H1 (cell line): ENCODE data around the gene LPAR4. TPM values are rescaled to one million over a fixed set of nuclear protein-coding genes. Genes with fewer than 3 reads are reported as not detected.

Source experiments
- CTCF ChIA-PET: fragments of 300-600 bp; sonication (Branson Sonifier 250); formaldehyde crosslinking; loops from one replicate; lab custom pipeline; 2021; ENCODE audit not compliant: partially characterized antibody; lab: Charles Lee
- POLR2A ChIA-PET: fragments of 300-600 bp; sonication (Branson Sonifier 250); formaldehyde crosslinking; loops from one replicate; lab custom pipeline; 2021; ENCODE audit warnings: inconsistent platforms; ENCODE audit not compliant: partially characterized antibody; lab: Charles Lee
- DNase-seq, 2 experiments: peaks; one replicate each; pipeline versions ENCODE4 v3.0.0 to v3.0.0-alpha.2; 2010 to 2022; ENCODE audit warnings: low spot score in 2 of 2, low read depth in 1 of 2, mixed read lengths in 1 of 2
- FAIRE-seq: peaks from 2 replicates; lab custom pipeline; 2011; peaks lifted over from hg19 to GRCh38; lab: Jason Lieb, UNC
- H2AFZ ChIP-seq: 2 replicates; pipeline ENCODE4 v1.8.1; 2012; ENCODE audit warnings: low read length, inconsistent platforms
- H2AK5ac ChIP-seq: 2 replicates; pipeline ENCODE4 v1.6.1; 2013; ENCODE audit warnings: low read depth, low read length
- H2BK120ac ChIP-seq: replicated peaks from 2 replicates; pipeline ENCODE3; 2013; ENCODE audit warnings: low read depth, low read length, inconsistent platforms
- H2BK12ac ChIP-seq: 2 replicates; pipeline ENCODE4 v1.6.1; 2013; ENCODE audit warnings: low read depth, low read length
- H2BK15ac ChIP-seq: 2 replicates; pipeline ENCODE4 v1.6.1; 2013; ENCODE audit warnings: low read length
- H2BK20ac ChIP-seq: 2 replicates; pipeline ENCODE4 v1.6.1; 2013; ENCODE audit warnings: low read length
- H2BK5ac ChIP-seq: 2 replicates; pipeline ENCODE4 v1.6.1; 2013; ENCODE audit warnings: low read depth, low read length
- H3K14ac ChIP-seq: 2 replicates; pipeline ENCODE4 v1.6.1; 2013; ENCODE audit warnings: inconsistent platforms; ENCODE audit not compliant: insufficient read length
- H3K18ac ChIP-seq: 2 replicates; pipeline ENCODE4 v1.6.1; 2013; ENCODE audit warnings: low read length; ENCODE audit errors: extremely low read depth
- H3K23ac ChIP-seq: 2 replicates; pipeline ENCODE4 v1.6.1; 2013; ENCODE audit warnings: inconsistent platforms; ENCODE audit not compliant: insufficient read length
- H3K23me2 ChIP-seq: 2 replicates; pipeline ENCODE4 v1.6.1; 2013; ENCODE audit warnings: low read depth, low read length
- H3K27ac ChIP-seq: 2 replicates; pipeline ENCODE4 v1.6.1; 2011; ENCODE audit warnings: low read depth, low read length, inconsistent platforms
- H3K27me3 ChIP-seq, 4 experiments: replicated peaks in 1 of 4; 1 replicate in 1 of 4; 2 replicates in 3 of 4; pipeline versions ENCODE4 v1.6.1 to v1.8.1; 2011 to 2013; ENCODE audit warnings: low read length in 3 of 4, mild to moderate bottlenecking in 3 of 4, inconsistent platforms in 2 of 4, mixed read lengths in 2 of 4, moderate library complexity in 1 of 4; ENCODE audit not compliant: control insufficient read depth in 3 of 4, insufficient read depth in 3 of 4; ENCODE audit errors: extremely low read depth in 1 of 4
- H3K36me3 ChIP-seq, 4 experiments: 2 replicates each; pipeline versions ENCODE4 v1.6.1 to v1.8.1; 2011 to 2013; ENCODE audit warnings: mild to moderate bottlenecking in 4 of 4, low read length in 3 of 4, moderate library complexity in 2 of 4, control low read depth in 1 of 4, inconsistent platforms in 1 of 4; ENCODE audit not compliant: insufficient read depth in 4 of 4, control insufficient read depth in 2 of 4
- H3K4ac ChIP-seq: replicated peaks from 2 replicates; pipeline ENCODE3; 2013; ENCODE audit warnings: low read length, low read depth, mixed read lengths, inconsistent platforms; ENCODE audit not compliant: insufficient read length
- H3K4me1 ChIP-seq, 4 experiments: replicated peaks in 1 of 4; 1 replicate in 1 of 4; 2 replicates in 3 of 4; pipeline versions ENCODE4 v1.6.1 to v1.8.1; 2011 to 2013; ENCODE audit warnings: low read length in 3 of 4, inconsistent platforms in 2 of 4, mixed read lengths in 1 of 4; ENCODE audit not compliant: insufficient read depth in 4 of 4, control insufficient read depth in 3 of 4
- H3K4me2 ChIP-seq, 2 experiments: 2 replicates each; pipeline versions ENCODE4 v1.6.1 to v1.8.1; 2011 to 2013; ENCODE audit warnings: low read depth in 2 of 2, low read length in 2 of 2, control low read depth in 1 of 2, inconsistent platforms in 1 of 2, mild to moderate bottlenecking in 1 of 2; ENCODE audit not compliant: insufficient read depth in 1 of 2
- H3K4me3 ChIP-seq, 4 experiments: fragments of 200-600, 300-600 bp in 1 of 4; sonication (generic), shearing (Covaris generic), sonication (Bioruptor Twin) in 1 of 4; 2 replicates each; pipeline versions ENCODE4 v1.5.1 to v1.8.1; 2011 to 2016; ENCODE audit warnings: low read length in 4 of 4, low read depth in 3 of 4, control low read depth in 2 of 4, inconsistent platforms in 2 of 4, mild to moderate bottlenecking in 2 of 4, mixed read lengths in 1 of 4, moderate library complexity in 1 of 4; ENCODE audit not compliant: insufficient read depth in 2 of 4; ENCODE audit errors: extremely low read depth in 1 of 4
- H3K56ac ChIP-seq: replicated peaks from 2 replicates; pipeline ENCODE3; 2013; ENCODE audit warnings: low read depth, mild to moderate bottlenecking, mixed read lengths, low read length, inconsistent platforms; ENCODE audit not compliant: insufficient read length
- H3K79me1 ChIP-seq: 2 replicates; pipeline ENCODE4 v1.6.1; 2013; ENCODE audit warnings: low read depth, low read length, control low read depth
- H3K79me2 ChIP-seq, 2 experiments: 2 replicates each; pipeline versions ENCODE4 v1.6.1 to v1.8.1; 2012 to 2013; ENCODE audit warnings: low read length in 2 of 2, mild to moderate bottlenecking in 2 of 2, inconsistent platforms in 1 of 2; ENCODE audit not compliant: insufficient read depth in 2 of 2, control insufficient read depth in 1 of 2
- H3K9ac ChIP-seq, 4 experiments: replicated peaks in 1 of 4; 1 replicate in 1 of 4; 2 replicates in 3 of 4; pipeline versions ENCODE4 v1.6.1 to v1.8.1; 2011 to 2013; ENCODE audit warnings: low read depth in 3 of 4, low read length in 3 of 4, control low read depth in 2 of 4, mild to moderate bottlenecking in 2 of 4, moderate library complexity in 2 of 4, inconsistent platforms in 1 of 4; ENCODE audit errors: extremely low read depth in 1 of 4
- H3K9me3 ChIP-seq, 2 experiments: 2 replicates each; pipeline versions ENCODE4 v1.6.1 to v1.8.1; 2012 to 2013; ENCODE audit warnings: mild to moderate bottlenecking in 2 of 2, moderate library complexity in 2 of 2, control low read depth in 1 of 2, inconsistent platforms in 1 of 2, low read depth in 1 of 2, low read length in 1 of 2, mixed read lengths in 1 of 2; ENCODE audit not compliant: insufficient read depth in 2 of 2
- H4K20me1 ChIP-seq, 2 experiments: replicated peaks in 1 of 2; 2 replicates each; pipeline versions ENCODE3 to v1.8.1; 2011 to 2013; ENCODE audit warnings: inconsistent platforms in 2 of 2, low read length in 2 of 2, mild to moderate bottlenecking in 1 of 2; ENCODE audit not compliant: insufficient read depth in 2 of 2, control insufficient read depth in 1 of 2
- H4K5ac ChIP-seq: 2 replicates; pipeline ENCODE4 v1.6.1; 2013; ENCODE audit warnings: low read length, low read depth, mixed read lengths, inconsistent platforms; ENCODE audit not compliant: insufficient read length
- H4K8ac ChIP-seq: 2 replicates; pipeline ENCODE4 v1.8.0; 2013; ENCODE audit warnings: mild to moderate bottlenecking, moderate library complexity, low read length, inconsistent platforms; ENCODE audit not compliant: insufficient read depth; ENCODE audit errors: extremely low read depth
- H4K91ac ChIP-seq: replicated peaks from 2 replicates; pipeline ENCODE3; 2013; ENCODE audit warnings: low read length, mixed read lengths, inconsistent platforms; ENCODE audit not compliant: insufficient read length
- GABPA ChIP-seq: IDR thresholded peaks from 2 replicates; pipeline ENCODE4 v1.6.1; 2011; ENCODE audit warnings: mild to moderate bottlenecking, low read length, moderate library complexity, borderline replicate concordance; ENCODE audit not compliant: insufficient read depth
- SRF ChIP-seq: IDR thresholded peaks from 2 replicates; pipeline ENCODE4 v1.6.1; 2011; ENCODE audit warnings: mild to moderate bottlenecking, low read depth, low read length, moderate library complexity
- WGBS, 2 experiments: shearing (Covaris generic) in 1 of 2; methylation state at CpG; one replicate each; pipeline versions ENCODE4 v1.1.6 to v1.1.7; 2013 to 2015; ENCODE audit warnings: low lambda C conversion rate in 2 of 2, mixed read lengths in 2 of 2, inconsistent platforms in 1 of 2, low coverage in 1 of 2, missing lambda C conversion rate in 1 of 2; ENCODE audit not compliant: insufficient replicate concordance in 2 of 2, insufficient coverage in 1 of 2, insufficient read length in 1 of 2; ENCODE audit errors: extremely low coverage in 1 of 2, missing lambda C conversion rate in 1 of 2; 5-methylcytosine and 5-hydroxymethylcytosine counted together
- polyA plus RNA-seq, 7 experiments: library from polyadenylated mRNA; depleted of rRNA in 3 of 7; stranded (reverse) in 5 of 7; unstranded in 2 of 7; fragments of >200 nt in 5 of 7; fragments of 200-250 nt in 2 of 7; gene quantifications; 1 replicate in 5 of 7; 2 replicates in 1 of 7; 4 replicates in 1 of 7; pipeline versions ENCODE4 v1.2.1 to v1.2.3, GENCODE V29; 2011 to 2013; ENCODE audit warnings: missing spikeins in 2 of 7, mixed read lengths in 2 of 7
- total RNA-seq: library from RNA; stranded (reverse); fragmentation: NEBNext Ultra II Directional; extraction: Animal tissue kit (Norgen Biotek cat#: 25700); gene quantifications from 2 replicates; pipeline ENCODE4 v1.2.1, GENCODE V29; 2021

The LPAR4 gene
- total and polyA plus RNA-seq, 2 of the 8 experiments (the other 6 are each of a cell fraction or from before 2014, with no cell fraction given), result 7.6 to 16.3 TPM

GRCh38 chrX:78712336-78712735 is 35.2 kb upstream of the LPAR4 start:
- Histone ChIP-seq H4K91ac (no peak overlapping the region), H3K18ac (no peak overlapping the region), H3K23ac (no peak overlapping the region), H2AFZ (no peak overlapping the region), H3K4me3 (no peak overlapping the region), H3K23me2 (no peaks in the 10 kb centered on the region), H2BK12ac (no peak overlapping the region), H3K4me2 (no peak overlapping the region), H3K4ac (no peak overlapping the region), H3K9ac (no peak overlapping the region), H3K56ac (no peak overlapping the region), H3K79me2 (no peaks in the 10 kb centered on the region), H2BK20ac (no peak overlapping the region), H2AK5ac (no peak overlapping the region), H4K8ac (no peak overlapping the region), H3K4me1 (no peaks in the 10 kb centered on the region; a peak in 1 of 7 replicates), H3K9me3 (no peaks in the 10 kb centered on the region), H4K20me1 (no peaks in the 10 kb centered on the region), H3K36me3 (no peaks in the 10 kb centered on the region), H2BK120ac (no peak overlapping the region), H2BK15ac (no peak overlapping the region), H3K79me1 (no peaks in the 10 kb centered on the region), H3K14ac (no peak overlapping the region), H4K5ac (no peak overlapping the region), H3K27ac (no peak overlapping the region), H3K27me3 (no peaks in the 10 kb centered on the region), H2BK5ac (no peak overlapping the region)
- ChIA-PET CTCF (no interaction called here), POLR2A (no interaction called here)
- 60% methylated on average over 1 of the region's 1 CpG; no CpG with 5 or more reads in 1 of the 2 experiments for WGBS, 2 experiments
- FAIRE-seq (no peak), DNase-seq (no peak)
- TF ChIP-seq SRF, result no peak
- TF ChIP-seq GABPA, result no peak
